ENCODE results near the gene DNAJC13.

The DNAJC13 gene

GRCh38 chr3:132464066-132464465 lies 46.8 kb downstream of the DNAJC13 start:
- no peak overlapping the region for H3K27ac ChIP-seq (ENCODE audit: low read depth, low read length, poor library complexity, severe bottlenecking)
- H3K9me2 ChIP-seq (ENCODE audit: low read depth, low read length) = no peaks in the 10 kb centered on the region
- H3K36me3 ChIP-seq (ENCODE audit: insufficient read depth, low read length) = peaks cover 74% of the 10 kb centered on the region

GRCh38 chr3:132469326-132469725 lies 52.0 kb downstream of the DNAJC13 start:
- 0 out of 2 replicates have a peak, but pooled peaks cover 4% of the 10 kb centered on the region for H3F3A ChIP-seq (ENCODE audit: insufficient read depth, low read length)

More at GRCh38 chr3:132464066-132464465, 46.8 kb downstream of the DNAJC13 start:
- H3K4me3 ChIP-seq (ENCODE audit: low read depth, low read length, poor library complexity, severe bottlenecking) = no peak overlapping the region
- no peaks in the 10 kb centered on the region for H3K9me3 ChIP-seq (ENCODE audit: low read length)
- no peak overlapping the region for H3K9ac ChIP-seq (ENCODE audit: low read length)
- no peaks in the 10 kb centered on the region for H3K79me2 ChIP-seq (ENCODE audit: insufficient read depth, low read length)
- H4K20me1 ChIP-seq (ENCODE audit: insufficient read depth, low read length) = no peaks in the 10 kb centered on the region
- TF ChIP-seq CTCF (IDR thresholded peaks at IDR 0.05; ENCODE audit: low read length) = no peak
- no peak for TF ChIP-seq EZH2 (IDR thresholded peaks at IDR 0.05; ENCODE audit: borderline replicate concordance, low read length)
- 0 out of 2 replicates have a peak, but pooled peaks cover 4% of the 10 kb centered on the region for H3F3A ChIP-seq (ENCODE audit: insufficient read depth, low read length)
- H3K4me1 ChIP-seq (ENCODE audit: insufficient read depth, low read length, severe bottlenecking) = no peaks in the 10 kb centered on the region
- H3K4me2 ChIP-seq (ENCODE audit: low read length) = no peak overlapping the region
- no peaks in the 10 kb centered on the region for H3K27me3 ChIP-seq (ENCODE audit: insufficient read depth, low read length)
- H2AFZ ChIP-seq (ENCODE audit: low read length) = no peak overlapping the region

GRCh38 chr3:132486099-132486498 lies 68.8 kb downstream of the DNAJC13 start:
- H3K27ac ChIP-seq (ENCODE audit: low read depth, low read length, poor library complexity, severe bottlenecking) = no peak overlapping the region
- peaks cover 76% of the 10 kb centered on the region for H3K36me3 ChIP-seq (ENCODE audit: insufficient read depth, low read length)
- no peaks in the 10 kb centered on the region for H3K9me3 ChIP-seq (ENCODE audit: low read length)
- TF ChIP-seq EZH2 (IDR thresholded peaks at IDR 0.05; ENCODE audit: borderline replicate concordance, low read length) (no peak), CTCF (IDR thresholded peaks at IDR 0.05; ENCODE audit: low read length) (no peak)
- no peaks in the 10 kb centered on the region for H3K9me2 ChIP-seq (ENCODE audit: low read depth, low read length)
- no peak overlapping the region for H3K4me3 ChIP-seq (ENCODE audit: low read depth, low read length, poor library complexity, severe bottlenecking)
- H2AFZ ChIP-seq (ENCODE audit: low read length) = no peak overlapping the region
- H3K79me2 ChIP-seq (ENCODE audit: insufficient read depth, low read length) = no peaks in the 10 kb centered on the region
- no peaks in the 10 kb centered on the region for H3K4me1 ChIP-seq (ENCODE audit: insufficient read depth, low read length, severe bottlenecking)
- H3K4me2 ChIP-seq (ENCODE audit: low read length) = no peak overlapping the region
- no peaks in the 10 kb centered on the region for H3F3A ChIP-seq (ENCODE audit: insufficient read depth, low read length)
- H3K9ac ChIP-seq (ENCODE audit: low read length) = no peak overlapping the region
- H3K27me3 ChIP-seq (ENCODE audit: insufficient read depth, low read length) = no peaks in the 10 kb centered on the region
- no peaks in the 10 kb centered on the region for H4K20me1 ChIP-seq (ENCODE audit: insufficient read depth, low read length)

More at GRCh38 chr3:132469326-132469725, 52.0 kb downstream of the DNAJC13 start:
- TF ChIP-seq EZH2 (IDR thresholded peaks at IDR 0.05; ENCODE audit: borderline replicate concordance, low read length) (no peak), CTCF (IDR thresholded peaks at IDR 0.05; ENCODE audit: low read length) (no peak)
- no peak overlapping the region for H3K9ac ChIP-seq (ENCODE audit: low read length)
- H3K36me3 ChIP-seq (ENCODE audit: insufficient read depth, low read length) = peaks cover 52% of the 10 kb centered on the region
- no peaks in the 10 kb centered on the region for H3K4me1 ChIP-seq (ENCODE audit: insufficient read depth, low read length, severe bottlenecking)
- no peaks in the 10 kb centered on the region for H4K20me1 ChIP-seq (ENCODE audit: insufficient read depth, low read length)
- no peak overlapping the region for H3K4me3 ChIP-seq (ENCODE audit: low read depth, low read length, poor library complexity, severe bottlenecking)
- H3K9me3 ChIP-seq (ENCODE audit: low read length) = no peaks in the 10 kb centered on the region
- no peaks in the 10 kb centered on the region for H3K9me2 ChIP-seq (ENCODE audit: low read depth, low read length)
- no peaks in the 10 kb centered on the region for H3K27me3 ChIP-seq (ENCODE audit: insufficient read depth, low read length)
- no peak overlapping the region for H3K27ac ChIP-seq (ENCODE audit: low read depth, low read length, poor library complexity, severe bottlenecking)
- no peaks in the 10 kb centered on the region for H3K79me2 ChIP-seq (ENCODE audit: insufficient read depth, low read length)
- no peak overlapping the region for H3K4me2 ChIP-seq (ENCODE audit: low read length)
- H2AFZ ChIP-seq (ENCODE audit: low read length) = no peak overlapping the region
